ENCODE results near the gene GPER1. TPM values are rescaled to one million over a fixed set of nuclear protein-coding genes. Genes with fewer than 3 reads are reported as not detected.

GPER1 gene
- total and polyA plus RNA-seq, 4 donors = 3.7 to 7.7 (median 6.3) TPM

DNA sequence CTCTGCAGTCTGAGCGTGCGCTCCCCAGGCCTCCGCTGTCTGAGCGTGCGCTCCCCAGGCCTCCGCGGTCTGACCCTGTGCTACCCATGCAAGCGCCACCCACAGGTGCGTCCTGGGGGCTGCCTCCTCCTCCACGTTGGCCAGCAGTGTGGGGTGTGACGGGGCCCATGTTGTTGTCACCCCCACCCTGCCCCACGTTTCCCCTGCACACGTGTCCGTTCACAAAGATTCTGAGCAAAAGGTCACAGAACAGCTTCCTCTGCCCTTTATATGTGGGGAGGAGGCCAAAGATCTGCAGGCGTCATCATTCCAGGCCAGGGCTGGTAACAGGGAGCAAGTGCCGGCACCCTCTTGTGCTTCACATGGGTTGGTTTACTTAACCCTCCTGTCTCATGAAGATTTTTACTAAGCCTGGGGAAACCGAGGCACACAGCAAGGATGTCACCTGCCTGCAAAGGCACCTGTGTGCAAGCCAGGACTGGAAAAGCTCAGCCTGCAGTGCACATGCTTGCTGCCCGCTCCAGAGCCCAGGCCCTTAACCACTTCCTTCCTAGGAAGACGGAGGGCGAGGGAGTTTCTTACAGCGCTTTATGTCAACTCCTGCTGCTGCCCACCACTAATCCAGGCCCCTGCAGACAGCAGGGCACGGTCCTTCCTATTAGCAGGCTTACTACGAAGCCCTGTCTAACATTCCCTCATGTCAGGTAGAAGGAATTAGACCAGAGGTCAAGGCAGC, 38.7 kb upstream of the GPER1 start:
- no peak for ATAC-seq (ENCODE audit: insufficient read depth, low FRiP score)
- no peak overlapping the region for H3K9ac ChIP-seq (ENCODE audit: insufficient read depth in 1 of 2, low read length in 2 of 2)

DNA sequence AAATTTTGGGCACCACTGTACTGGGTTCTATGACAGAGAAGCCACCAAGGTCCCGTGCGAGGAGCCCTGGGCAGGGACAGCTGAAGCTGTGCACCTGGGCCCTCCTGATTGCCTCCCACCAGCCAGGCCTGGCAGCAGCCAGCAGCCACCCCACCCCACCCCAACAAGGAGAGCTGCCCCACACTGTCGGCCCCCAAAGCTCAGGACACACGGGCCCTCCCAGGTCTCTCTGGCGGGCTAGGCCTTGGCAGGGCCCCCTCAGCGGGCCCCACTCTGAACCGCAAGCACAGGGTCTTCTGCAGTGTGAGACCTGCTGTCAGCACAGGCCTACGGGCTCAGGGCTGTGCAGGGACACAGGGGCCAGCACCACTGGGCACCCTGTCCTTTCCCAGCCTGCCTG, 38.1 kb upstream of the GPER1 start:
- DNase-seq (no peak), ATAC-seq (ENCODE audit: insufficient read depth, low FRiP score) (no peak)
- TF ChIP-seq, protein P1, sequence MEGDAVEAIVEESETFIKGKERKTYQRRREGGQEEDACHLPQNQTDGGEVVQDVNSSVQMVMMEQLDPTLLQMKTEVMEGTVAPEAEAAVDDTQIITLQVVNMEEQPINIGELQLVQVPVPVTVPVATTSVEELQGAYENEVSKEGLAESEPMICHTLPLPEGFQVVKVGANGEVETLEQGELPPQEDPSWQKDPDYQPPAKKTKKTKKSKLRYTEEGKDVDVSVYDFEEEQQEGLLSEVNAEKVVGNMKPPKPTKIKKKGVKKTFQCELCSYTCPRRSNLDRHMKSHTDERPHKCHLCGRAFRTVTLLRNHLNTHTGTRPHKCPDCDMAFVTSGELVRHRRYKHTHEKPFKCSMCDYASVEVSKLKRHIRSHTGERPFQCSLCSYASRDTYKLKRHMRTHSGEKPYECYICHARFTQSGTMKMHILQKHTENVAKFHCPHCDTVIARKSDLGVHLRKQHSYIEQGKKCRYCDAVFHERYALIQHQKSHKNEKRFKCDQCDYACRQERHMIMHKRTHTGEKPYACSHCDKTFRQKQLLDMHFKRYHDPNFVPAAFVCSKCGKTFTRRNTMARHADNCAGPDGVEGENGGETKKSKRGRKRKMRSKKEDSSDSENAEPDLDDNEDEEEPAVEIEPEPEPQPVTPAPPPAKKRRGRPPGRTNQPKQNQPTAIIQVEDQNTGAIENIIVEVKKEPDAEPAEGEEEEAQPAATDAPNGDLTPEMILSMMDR (IDR thresholded peaks at IDR 0.05; ENCODE audit: control extremely low read depth, extremely low read depth) = no peak
- peaks cover under 1 to 43% (median 18%) of the 10 kb centered on the region in 5 donors for H3K4me1 ChIP-seq (ENCODE audit: control insufficient read depth in 5 of 5, insufficient read depth in 5 of 5, low read length in 5 of 5)
- no peak overlapping the region for H3K9ac ChIP-seq (ENCODE audit: insufficient read depth in 1 of 2, low read length in 2 of 2)
- H3K27me3 ChIP-seq (ENCODE audit: control insufficient read depth in 3 of 3, insufficient read depth in 3 of 3, low read length in 2 of 3) = no peaks in the 10 kb centered on the region
- no peaks in the 10 kb centered on the region for H3K9me3 ChIP-seq (ENCODE audit: control insufficient read depth in 4 of 4, insufficient read depth in 3 of 4, low read length in 3 of 4)
- WGBS, 2 donors = 57 to 76% methylated on average over 8 of the region's 8 CpGs
- H3K36me3 ChIP-seq (ENCODE audit: control insufficient read depth in 4 of 4, insufficient read depth in 4 of 4, low read length in 4 of 4) = no peaks in the 10 kb centered on the region
- H3K27ac ChIP-seq (ENCODE audit: low read depth in 1 of 2, low read length in 1 of 2) = peak overlapping the region in 1 of 2 donors; percentile 49
- no peak overlapping the region for H3K4me3 ChIP-seq

More for the DNA sequence above, 38.7 kb upstream of the GPER1 start:
- TF ChIP-seq, protein P1 (IDR thresholded peaks at IDR 0.05; ENCODE audit: control extremely low read depth, extremely low read depth) = no peak
- Histone ChIP-seq H3K9me3 (ENCODE audit: control insufficient read depth in 4 of 4, insufficient read depth in 3 of 4, low read length in 3 of 4) (no peaks in the 10 kb centered on the region), H3K36me3 (ENCODE audit: control insufficient read depth in 4 of 4, insufficient read depth in 4 of 4, low read length in 4 of 4) (no peaks in the 10 kb centered on the region), H3K27ac (ENCODE audit: low read depth in 1 of 2, low read length in 1 of 2) (peak overlapping the region in 1 of 2 donors; percentile 49), H3K4me1 (ENCODE audit: control insufficient read depth in 5 of 5, insufficient read depth in 5 of 5, low read length in 5 of 5) (peaks cover 0 to 40% (median 15%) of the 10 kb centered on the region in 5 donors), H3K27me3 (ENCODE audit: control insufficient read depth in 3 of 3, insufficient read depth in 3 of 3, low read length in 2 of 3) (no peaks in the 10 kb centered on the region), H3K4me3 (no peak overlapping the region)
- 39 to 60% methylated on average over 23 of the region's 23 CpGs for WGBS, 2 donors
- no peak for DNase-seq

DNA sequence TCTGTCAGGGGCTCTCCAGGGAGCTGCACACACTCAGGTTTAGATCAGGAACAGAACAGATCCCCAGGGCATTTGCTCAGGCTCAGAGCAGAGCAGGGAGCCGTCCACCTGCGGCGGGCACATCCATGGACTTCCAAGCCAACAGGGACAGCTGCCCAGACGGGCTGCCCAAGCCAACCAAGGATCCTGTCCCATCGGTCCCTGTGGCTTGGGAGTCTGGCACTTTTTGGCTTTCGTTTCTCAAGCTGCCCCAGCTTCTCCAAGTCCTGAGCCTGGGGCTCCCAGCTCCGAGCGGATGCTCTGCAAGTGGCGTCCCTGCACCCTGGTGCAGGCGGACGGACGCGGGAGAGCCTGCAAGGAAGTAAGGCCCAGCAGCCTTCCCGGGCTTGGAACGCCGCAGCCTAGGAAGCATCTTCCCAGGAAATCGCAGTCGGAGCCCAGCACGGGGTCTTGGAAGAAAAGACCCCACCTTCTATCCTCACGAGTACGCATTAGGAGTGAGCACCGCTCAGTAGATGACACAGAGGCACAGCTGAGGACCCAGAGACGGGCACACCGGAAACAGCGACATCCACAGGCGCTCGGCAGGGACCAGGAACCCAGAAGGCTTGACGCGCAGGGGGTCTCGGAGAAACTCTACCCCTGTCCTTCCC, 37.5 kb upstream of the GPER1 start:
- Histone ChIP-seq H3K36me3 (ENCODE audit: control insufficient read depth in 4 of 4, insufficient read depth in 4 of 4, low read length in 4 of 4) (no peaks in the 10 kb centered on the region), H3K4me1 (ENCODE audit: control insufficient read depth in 5 of 5, insufficient read depth in 5 of 5, low read length in 5 of 5) (peaks cover 4 to 44% (median 18%) of the 10 kb centered on the region in 5 donors)

More for the DNA sequence above, 37.5 kb upstream of the GPER1 start:
- no peak for ATAC-seq (ENCODE audit: insufficient read depth, low FRiP score)
- Histone ChIP-seq H3K27ac (ENCODE audit: low read depth in 1 of 2, low read length in 1 of 2) (peak overlapping the region in 1 of 2 donors; percentile 33), H3K4me3 (no peak overlapping the region), H3K9me3 (ENCODE audit: control insufficient read depth in 4 of 4, insufficient read depth in 3 of 4, low read length in 3 of 4) (no peaks in the 10 kb centered on the region), H3K9ac (ENCODE audit: insufficient read depth in 1 of 2, low read length in 2 of 2) (no peak overlapping the region), H3K27me3 (ENCODE audit: control insufficient read depth in 3 of 3, insufficient read depth in 3 of 3, low read length in 2 of 3) (no peaks in the 10 kb centered on the region)
- DNase-seq = no peak
- WGBS, 2 donors = 90 to 94% methylated on average over 30 of the region's 30 CpGs
- TF ChIP-seq, protein P1 (IDR thresholded peaks at IDR 0.05; ENCODE audit: control extremely low read depth, extremely low read depth) = no peak

Measured in lung (tissue), 12 donors.